MCF 10A (cell line): ENCODE measurements around the gene TIAM2. TPM values are rescaled to one million over a fixed set of nuclear protein-coding genes. Genes with fewer than 3 reads are reported as not detected.

Source experiments
- BruUV-seq: library from RNA; stranded (reverse); fragments of 400-500 nt; replicated peaks from 2 replicates; lab custom pipeline; 2021; lab: Mats Ljungman, UMichigan
- CTCF ChIA-PET: fragments of 300-600 bp; sonication (Branson Sonifier 250); formaldehyde crosslinking; extraction: SDS; loops from one replicate; lab custom pipeline; 2021; ENCODE audit warnings: antibody characterized with exemption, inconsistent platforms; lab: Yijun Ruan, JAX
- POLR2A ChIA-PET: fragments of 300-600, 350-650 bp; sonication (Branson Sonifier 250); formaldehyde crosslinking; extraction: SDS; loops from one replicate; lab custom pipeline; 2020; ENCODE audit warnings: antibody characterized with exemption, inconsistent platforms; lab: Yijun Ruan, JAX
- DNase-seq: peaks from one replicate; pipeline ENCODE4 v3.0.0-alpha.2; 2018; ENCODE audit not compliant: unreplicated experiment
- H3K27ac Mint-ChIP-seq: one replicate; pipeline ENCODE4 v1.8.0; 2022; ENCODE audit warnings: mild to moderate bottlenecking, low read depth, mixed read lengths; ENCODE audit not compliant: unreplicated experiment
- H3K27me3 Mint-ChIP-seq: one replicate; pipeline ENCODE4 v1.8.0; 2022; ENCODE audit warnings: mixed read lengths; ENCODE audit not compliant: insufficient read depth, unreplicated experiment
- H3K36me3 Mint-ChIP-seq: one replicate; pipeline ENCODE4 v1.8.0; 2022; ENCODE audit warnings: mild to moderate bottlenecking, moderate library complexity, mixed read lengths; ENCODE audit not compliant: insufficient read depth, unreplicated experiment
- H3K4me1 Mint-ChIP-seq: one replicate; pipeline ENCODE4 v1.8.0; 2022; ENCODE audit warnings: mixed read lengths; ENCODE audit not compliant: insufficient read depth, unreplicated experiment
- H3K4me3 Mint-ChIP-seq: one replicate; pipeline ENCODE4 v1.8.0; 2022; ENCODE audit warnings: mild to moderate bottlenecking, moderate library complexity, mixed read lengths; ENCODE audit not compliant: unreplicated experiment
- H3K9me3 Mint-ChIP-seq: one replicate; pipeline ENCODE4 v1.8.0; 2022; ENCODE audit warnings: mixed read lengths; ENCODE audit not compliant: unreplicated experiment
- intact Hi-C: fragments of 100-400 bp; cut with micrococcal nuclease; formaldehyde crosslinking; loops from 2 replicates; pipeline ENCODE4 v1.14.1; 2022
- total RNA-seq: library from RNA; stranded (reverse); gene quantifications from 2 replicates; pipeline ENCODE4 v1.2.3, GENCODE V29; 2022
- TF ChIP-seq, protein P1 (sequence below): fragments of 200-600 bp; IDR thresholded peaks from one replicate; pipeline ENCODE4 v1.8.0; 2022; ENCODE audit warnings: antibody characterized with exemption, mild to moderate bottlenecking; ENCODE audit not compliant: unreplicated experiment

TIAM2 gene
- total RNA-seq, 1 experiment from 2014 or later = 3.1 TPM

DNA sequence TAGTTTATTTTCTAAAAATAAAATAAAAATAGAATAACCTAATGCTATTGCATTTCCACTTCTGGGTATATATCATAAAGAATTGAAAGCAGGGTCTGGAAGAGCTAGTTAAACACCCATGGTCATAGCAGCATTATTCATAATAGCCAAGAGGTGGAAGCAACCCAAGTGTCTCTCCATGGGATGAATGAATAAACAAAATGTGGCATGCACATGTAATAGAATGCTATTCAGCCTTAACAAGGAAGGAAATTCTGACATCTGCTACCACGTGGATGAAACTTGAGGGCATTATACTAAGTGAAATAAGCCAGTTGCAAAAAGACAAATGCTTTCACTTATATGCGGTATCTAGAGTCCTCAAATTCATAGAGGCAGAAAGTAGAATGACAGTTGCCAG is 130.8 kb downstream of the TIAM2 start:
- DNase-seq = no peak
- Mint-ChIP-seq H3K9me3 (no peaks in the 10 kb centered on the region), H3K27me3 (no peaks in the 10 kb centered on the region), H3K4me3 (no peak overlapping the region), H3K27ac (no peak overlapping the region), H3K4me1 (no peaks in the 10 kb centered on the region), H3K36me3 (peaks cover 6% of the 10 kb centered on the region)
- intact Hi-C loops = no loop called here
- no TSS peak for BruUV-seq
- TF ChIP-seq, protein P1, sequence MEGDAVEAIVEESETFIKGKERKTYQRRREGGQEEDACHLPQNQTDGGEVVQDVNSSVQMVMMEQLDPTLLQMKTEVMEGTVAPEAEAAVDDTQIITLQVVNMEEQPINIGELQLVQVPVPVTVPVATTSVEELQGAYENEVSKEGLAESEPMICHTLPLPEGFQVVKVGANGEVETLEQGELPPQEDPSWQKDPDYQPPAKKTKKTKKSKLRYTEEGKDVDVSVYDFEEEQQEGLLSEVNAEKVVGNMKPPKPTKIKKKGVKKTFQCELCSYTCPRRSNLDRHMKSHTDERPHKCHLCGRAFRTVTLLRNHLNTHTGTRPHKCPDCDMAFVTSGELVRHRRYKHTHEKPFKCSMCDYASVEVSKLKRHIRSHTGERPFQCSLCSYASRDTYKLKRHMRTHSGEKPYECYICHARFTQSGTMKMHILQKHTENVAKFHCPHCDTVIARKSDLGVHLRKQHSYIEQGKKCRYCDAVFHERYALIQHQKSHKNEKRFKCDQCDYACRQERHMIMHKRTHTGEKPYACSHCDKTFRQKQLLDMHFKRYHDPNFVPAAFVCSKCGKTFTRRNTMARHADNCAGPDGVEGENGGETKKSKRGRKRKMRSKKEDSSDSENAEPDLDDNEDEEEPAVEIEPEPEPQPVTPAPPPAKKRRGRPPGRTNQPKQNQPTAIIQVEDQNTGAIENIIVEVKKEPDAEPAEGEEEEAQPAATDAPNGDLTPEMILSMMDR = no peak
- ChIA-PET CTCF (no interaction called here), POLR2A (interaction anchor here (0.6 kb wide), 1 partner anchor 140 kb away, joined by 3 read pairs; no protein-coding TSS in a partner anchor)

DNA sequence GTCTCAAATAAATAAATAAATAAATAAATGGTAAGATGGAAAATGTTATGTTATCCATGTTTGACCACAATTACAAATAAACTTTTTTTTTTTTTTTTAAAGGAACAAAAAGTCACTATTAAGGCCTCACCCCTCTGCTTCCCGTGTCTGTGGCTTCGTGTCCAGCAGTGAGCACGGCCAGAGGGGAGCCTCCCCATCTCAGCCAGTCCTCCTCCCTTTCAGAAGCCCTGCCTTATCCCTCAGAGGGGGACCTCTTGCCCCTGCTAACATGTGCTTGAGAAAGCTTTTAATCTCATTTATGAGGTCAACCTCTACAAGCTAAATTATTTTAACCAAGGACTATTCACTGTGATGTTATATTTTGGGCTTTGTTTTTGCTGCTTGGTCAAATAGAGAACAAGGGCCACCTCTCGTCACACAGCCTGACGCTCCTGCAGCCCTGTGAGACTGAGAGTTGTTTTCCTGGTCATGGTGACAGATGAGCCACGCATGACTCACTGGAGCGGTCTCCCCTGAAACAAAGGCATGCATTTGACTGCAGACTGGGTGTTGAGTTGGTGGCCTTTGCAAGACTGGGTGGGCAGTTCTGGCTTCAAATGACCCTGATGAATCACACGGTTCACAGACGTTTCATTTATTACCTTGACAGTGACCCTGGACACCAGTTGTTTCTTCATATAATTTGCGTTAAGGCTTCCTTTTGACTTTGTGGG is 131.8 kb downstream of the TIAM2 start:
- no peak overlapping the region for H3K27ac Mint-ChIP-seq
- H3K9me3 Mint-ChIP-seq = no peaks in the 10 kb centered on the region
- H3K4me3 Mint-ChIP-seq = no peak overlapping the region
- TF ChIP-seq, protein P1 = no peak
- intact Hi-C loops = no loop called here
- H3K36me3 Mint-ChIP-seq = peaks cover 6% of the 10 kb centered on the region
- no peaks in the 10 kb centered on the region for H3K4me1 Mint-ChIP-seq
- H3K27me3 Mint-ChIP-seq = no peaks in the 10 kb centered on the region
- peak; percentile 62 for DNase-seq
- CTCF ChIA-PET = no interaction called here
- no TSS peak for BruUV-seq
- POLR2A ChIA-PET = no interaction called here

DNA sequence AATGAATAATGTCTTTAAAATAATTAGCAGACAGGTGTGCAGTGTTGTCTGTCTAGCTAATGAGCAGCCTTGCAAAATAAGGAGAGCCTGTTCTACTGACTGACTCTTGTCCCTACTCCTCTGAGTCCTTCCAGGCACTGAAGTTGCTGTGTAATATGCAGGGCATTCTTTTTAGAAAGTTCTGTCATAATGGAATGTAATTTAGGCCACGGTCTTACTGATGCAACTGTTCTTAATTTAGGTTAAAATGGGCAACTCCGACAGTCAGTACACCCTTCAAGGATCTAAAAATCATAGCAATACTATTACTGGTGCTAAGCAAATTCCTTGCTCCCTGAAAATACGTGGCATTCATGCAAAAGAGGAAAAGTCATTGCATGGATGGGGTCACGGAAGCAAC is 133.9 kb downstream of the TIAM2 start:
- H3K36me3 Mint-ChIP-seq = no peaks in the 10 kb centered on the region
- H3K27ac Mint-ChIP-seq = no peak overlapping the region
- ChIA-PET POLR2A (interaction anchor here (0.6 to 0.7 kb wide), 2 partner anchors 9 to 98 kb away, joined by 3 read pairs; no protein-coding TSS in a partner anchor), CTCF (interaction anchor here (1.4 kb wide), 1 partner anchor 12 kb away, joined by 5 read pairs; no protein-coding TSS in a partner anchor)
- DNase-seq = no peak
- no peaks in the 10 kb centered on the region for H3K9me3 Mint-ChIP-seq
- intact Hi-C loops = no loop called here
- TF ChIP-seq, protein P1 = no peak
- BruUV-seq = no TSS peak
- no peaks in the 10 kb centered on the region for H3K4me1 Mint-ChIP-seq
- no peaks in the 10 kb centered on the region for H3K27me3 Mint-ChIP-seq
- H3K4me3 Mint-ChIP-seq = no peak overlapping the region

DNA sequence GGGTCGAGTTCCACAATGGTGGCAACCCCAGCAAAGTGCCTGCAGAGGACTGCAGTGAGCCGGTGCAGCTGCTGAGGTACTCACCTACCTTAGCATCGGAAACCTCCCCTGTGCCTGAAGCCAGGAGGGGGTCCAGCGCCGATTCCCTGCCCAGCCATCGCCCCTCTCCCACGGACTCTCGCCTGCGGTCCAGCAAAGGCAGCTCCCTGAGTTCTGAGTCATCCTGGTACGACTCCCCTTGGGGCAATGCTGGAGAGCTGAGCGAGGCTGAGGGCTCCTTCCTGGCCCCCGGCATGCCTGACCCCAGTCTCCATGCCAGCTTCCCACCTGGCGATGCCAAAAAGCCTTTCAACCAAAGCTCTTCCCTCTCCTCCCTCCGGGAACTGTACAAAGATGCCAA is 134.6 kb downstream of the TIAM2 start:
- Mint-ChIP-seq H3K4me3 (no peak overlapping the region), H3K9me3 (no peaks in the 10 kb centered on the region), H3K4me1 (no peaks in the 10 kb centered on the region), H3K27me3 (no peaks in the 10 kb centered on the region), H3K27ac (no peak overlapping the region), H3K36me3 (no peaks in the 10 kb centered on the region)
- ChIA-PET CTCF (interaction anchor here (0.6 kb wide), 1 partner anchor 146 kb away, joined by 3 read pairs; no protein-coding TSS in a partner anchor), POLR2A (interaction anchor here (0.7 kb wide), 1 partner anchor 8 kb away, joined by 3 read pairs; no protein-coding TSS in a partner anchor)
- no TSS peak for BruUV-seq
- TF ChIP-seq, protein P1 = no peak
- intact Hi-C loops = no loop called here
- DNase-seq = no peak
